ENCODE data around the gene GRPEL1.

- no peak for TF ChIP-seq ZFP30 (CRISPR knock-in tag; IDR thresholded peaks at IDR 0.05)
- TF ChIP-seq PATZ1 (CRISPR knock-in tag; IDR thresholded peaks at IDR 0.05; ENCODE audit: borderline replicate concordance), result no peak
- TF ChIP-seq ISL1 (CRISPR knock-in tag; IDR thresholded peaks at IDR 0.05), result no peak
- TF ChIP-seq ZC3H10 (CRISPR knock-in tag; IDR thresholded peaks at IDR 0.05), result no peak
- TF ChIP-seq POU6F1 (CRISPR knock-in tag; IDR thresholded peaks at IDR 0.05; ENCODE audit: borderline replicate concordance, low read depth), result no peak
- no peak for TF ChIP-seq ESRRG (CRISPR knock-in tag; IDR thresholded peaks at IDR 0.05)
- TF ChIP-seq BACH2 (CRISPR knock-in tag; IDR thresholded peaks at IDR 0.05; ENCODE audit: borderline replicate concordance), result no peak
- no peak for TF ChIP-seq ZFP3 (CRISPR knock-in tag; IDR thresholded peaks at IDR 0.05)
- TF ChIP-seq CREB5 (CRISPR knock-in tag; IDR thresholded peaks at IDR 0.05; ENCODE audit: low read depth), result no peak
- no peak for TF ChIP-seq ZNF70 (CRISPR knock-in tag; IDR thresholded peaks at IDR 0.05)
- TF ChIP-seq SNAI2 (CRISPR knock-in tag; IDR thresholded peaks at IDR 0.05), result no peak
- no peak for TF ChIP-seq TCF4 (CRISPR knock-in tag; IDR thresholded peaks at IDR 0.05; ENCODE audit: borderline replicate concordance)
- no peak for TF ChIP-seq RARB (CRISPR knock-in tag; IDR thresholded peaks at IDR 0.05)
- TF ChIP-seq TOX (CRISPR knock-in tag; IDR thresholded peaks at IDR 0.05; ENCODE audit: borderline replicate concordance), result no peak
These were observed 11.9 kb downstream of the GRPEL1 start for GRCh38 chr4:7055990-7056325.

Data from SK-N-SH treated with all-trans-retinoic acid at 6 μM for 48 hours (cell line).